Measurements from ENCODE around the gene ERI3.

The ERI3 gene

DNA sequence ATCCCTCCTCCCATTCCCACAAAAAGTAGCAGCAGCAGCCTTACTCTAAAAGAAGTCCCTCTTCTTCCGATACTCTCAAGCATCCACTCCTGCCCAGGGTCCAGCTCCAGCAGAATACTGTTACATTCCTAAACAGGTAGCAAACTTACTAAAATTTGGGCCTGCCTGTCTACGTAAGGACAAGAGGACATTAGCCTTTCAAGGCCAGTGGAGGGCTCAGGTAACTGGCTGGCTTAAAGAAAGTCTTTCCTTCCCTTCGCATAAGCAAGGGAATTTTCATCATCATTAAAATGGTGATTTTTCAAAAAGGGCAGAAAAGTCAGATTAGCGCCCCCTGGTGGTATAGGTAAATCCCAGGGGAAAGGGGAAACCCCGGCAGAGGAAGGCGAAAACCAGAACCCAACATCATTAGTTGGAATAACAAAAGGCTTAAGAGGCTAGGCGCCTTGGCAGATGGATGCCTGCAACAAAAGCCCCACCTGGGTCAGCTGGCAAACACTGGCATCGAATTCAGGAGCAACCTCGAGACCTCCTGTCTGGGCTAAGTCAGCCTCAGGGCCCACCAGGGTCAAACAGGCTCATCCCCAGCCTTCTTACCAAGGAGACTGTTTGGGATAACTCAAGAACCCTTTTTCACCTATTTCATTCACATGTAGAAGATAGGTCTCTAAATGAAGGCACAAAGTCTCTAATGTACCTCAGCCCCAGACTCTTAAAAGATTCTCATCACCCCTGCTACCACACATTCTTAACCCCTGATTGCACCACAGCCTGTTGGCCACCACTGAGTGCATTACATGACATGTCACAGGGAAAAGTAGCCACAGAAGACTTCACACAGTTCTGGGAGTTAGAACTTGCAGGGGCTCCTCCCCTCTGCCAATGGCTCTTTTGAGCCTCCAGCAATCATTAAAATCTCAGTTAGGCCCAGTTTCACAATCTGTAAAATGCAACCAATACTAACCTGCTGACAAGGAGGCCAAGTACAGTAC lies 36.7 kb downstream of the ERI3 start:
- in situ Hi-C loops (cut with MboI; ENCODE audit: low sequenced_read_pairs) = no loop called here

DNA sequence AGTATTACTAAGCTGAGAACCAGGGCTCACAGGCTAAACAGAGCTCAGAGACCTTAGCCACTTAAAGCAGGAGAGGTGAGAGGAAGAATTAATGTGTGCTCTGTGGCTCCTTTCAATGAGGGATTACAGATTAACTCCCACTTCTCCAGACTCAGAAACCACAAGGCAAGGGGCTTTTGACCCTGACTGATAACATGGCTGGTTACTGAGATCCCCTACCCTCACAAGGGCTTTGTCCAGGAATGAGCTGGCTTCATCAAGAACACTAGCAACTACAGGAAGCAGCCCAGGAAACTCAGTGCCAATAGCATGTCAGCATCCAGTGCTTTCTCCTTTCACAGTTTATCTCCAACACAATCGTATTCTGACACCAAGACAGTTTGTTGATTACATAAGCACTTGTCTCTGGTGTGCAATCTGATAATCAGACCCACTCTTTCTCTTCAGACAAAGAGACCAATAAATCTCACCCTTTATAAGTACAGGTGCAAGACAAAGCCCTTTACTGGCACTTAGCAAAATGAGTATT lies 38.8 kb downstream of the ERI3 start:
- in situ Hi-C loops (cut with MboI; ENCODE audit: low sequenced_read_pairs) = no loop called here

DNA sequence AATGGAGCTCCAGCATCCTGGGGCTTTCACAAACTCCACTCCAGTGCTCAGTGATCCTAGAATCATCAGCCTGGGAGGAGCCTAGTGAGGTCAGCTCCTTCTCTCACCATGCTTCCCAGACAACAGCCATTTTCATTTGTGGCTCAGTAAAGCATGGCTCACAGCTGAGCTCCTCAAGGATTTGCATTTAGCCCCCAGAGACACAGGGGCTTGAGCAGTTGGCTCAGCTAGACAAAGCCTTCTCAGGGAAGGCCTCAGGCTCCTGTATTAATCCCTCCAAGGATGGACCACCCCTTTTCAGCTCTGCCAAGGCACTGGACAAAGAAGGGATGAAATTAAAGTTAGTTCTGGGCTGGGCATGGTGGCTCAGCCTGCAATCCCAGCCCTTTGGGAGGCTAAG lies 39.5 kb downstream of the ERI3 start:
- in situ Hi-C loops (cut with MboI; ENCODE audit: low sequenced_read_pairs) = no loop called here

- in situ Hi-C loops (cut with MboI; ENCODE audit: low sequenced_read_pairs) = no loop called here
Observed at GRCh38 chr1:44314452-44314851, 40.6 kb downstream of the ERI3 start.

- in situ Hi-C loops (cut with MboI; ENCODE audit: low sequenced_read_pairs) = no loop called here
Observed at GRCh38 chr1:44313265-44313918, 41.7 kb downstream of the ERI3 start.

- in situ Hi-C loops (cut with MboI; ENCODE audit: low sequenced_read_pairs) = no loop called here
Observed at GRCh38 chr1:44312399-44313196, 42.5 kb downstream of the ERI3 start.

- in situ Hi-C loops (cut with MboI; ENCODE audit: low sequenced_read_pairs) = no loop called here
Observed at GRCh38 chr1:44310006-44310405, 45.1 kb downstream of the ERI3 start.

- in situ Hi-C loops (cut with MboI; ENCODE audit: low sequenced_read_pairs) = no loop called here
Observed at GRCh38 chr1:44305962-44306422, 49.1 kb downstream of the ERI3 start.

GRCh38 chr1:44303532-44303931 lies 51.5 kb downstream of the ERI3 start:
- in situ Hi-C loops (cut with MboI; ENCODE audit: low sequenced_read_pairs) = no loop called here

GRCh38 chr1:44302541-44302940 lies 52.5 kb downstream of the ERI3 start:
- in situ Hi-C loops (cut with MboI; ENCODE audit: low sequenced_read_pairs) = no loop called here

GRCh38 chr1:44301442-44301841 lies 53.6 kb downstream of the ERI3 start:
- in situ Hi-C loops (cut with MboI; ENCODE audit: low sequenced_read_pairs) = no loop called here

- in situ Hi-C loops (cut with MboI; ENCODE audit: low sequenced_read_pairs) = no loop called here
Observed at GRCh38 chr1:44300852-44301251, 54.2 kb downstream of the ERI3 start.

DNA sequence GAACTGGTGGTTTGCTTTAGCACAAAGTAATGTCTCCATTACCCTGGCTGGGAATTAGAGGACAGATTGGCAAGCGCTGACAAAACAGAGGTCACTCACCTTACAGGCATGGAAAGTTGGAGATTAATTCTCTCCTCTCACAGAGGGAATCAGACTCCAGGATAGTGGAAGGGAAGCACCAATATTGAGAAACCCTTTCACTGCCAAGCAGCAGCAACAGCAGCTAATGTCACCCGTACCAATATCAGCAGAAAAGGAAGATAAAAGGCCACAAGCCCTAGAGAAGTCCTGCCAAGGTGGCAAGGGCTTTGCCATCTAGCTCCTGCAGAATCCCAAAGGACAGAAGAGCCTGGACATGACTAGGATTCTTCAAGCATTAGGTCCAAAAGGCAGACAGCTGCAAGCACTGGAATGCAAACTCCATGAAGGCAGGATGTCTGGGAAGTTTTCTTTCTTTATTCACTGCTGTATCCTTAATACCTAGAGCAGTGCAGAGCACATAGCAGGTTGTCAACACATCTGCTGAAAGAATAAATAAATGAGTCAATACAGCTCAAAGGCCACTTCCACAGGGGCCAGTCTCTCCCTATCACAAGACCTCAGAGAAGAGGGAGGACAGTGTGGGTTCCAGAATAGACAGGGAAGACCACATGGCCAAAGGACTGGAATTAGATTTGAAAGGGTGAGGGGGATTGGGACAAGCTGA lies 57.2 kb downstream of the ERI3 start:
- in situ Hi-C loops (cut with MboI; ENCODE audit: low sequenced_read_pairs) = no loop called here

GRCh38 chr1:44296806-44297205 lies 58.3 kb downstream of the ERI3 start:
- in situ Hi-C loops (cut with MboI; ENCODE audit: low sequenced_read_pairs) = no loop called here

- in situ Hi-C loops (cut with MboI; ENCODE audit: low sequenced_read_pairs) = no loop called here
Observed at GRCh38 chr1:44296086-44296485, 59.0 kb downstream of the ERI3 start.

GRCh38 chr1:44294588-44295007 lies 60.5 kb downstream of the ERI3 start:
- in situ Hi-C loops (cut with MboI; ENCODE audit: low sequenced_read_pairs) = no loop called here

DNA sequence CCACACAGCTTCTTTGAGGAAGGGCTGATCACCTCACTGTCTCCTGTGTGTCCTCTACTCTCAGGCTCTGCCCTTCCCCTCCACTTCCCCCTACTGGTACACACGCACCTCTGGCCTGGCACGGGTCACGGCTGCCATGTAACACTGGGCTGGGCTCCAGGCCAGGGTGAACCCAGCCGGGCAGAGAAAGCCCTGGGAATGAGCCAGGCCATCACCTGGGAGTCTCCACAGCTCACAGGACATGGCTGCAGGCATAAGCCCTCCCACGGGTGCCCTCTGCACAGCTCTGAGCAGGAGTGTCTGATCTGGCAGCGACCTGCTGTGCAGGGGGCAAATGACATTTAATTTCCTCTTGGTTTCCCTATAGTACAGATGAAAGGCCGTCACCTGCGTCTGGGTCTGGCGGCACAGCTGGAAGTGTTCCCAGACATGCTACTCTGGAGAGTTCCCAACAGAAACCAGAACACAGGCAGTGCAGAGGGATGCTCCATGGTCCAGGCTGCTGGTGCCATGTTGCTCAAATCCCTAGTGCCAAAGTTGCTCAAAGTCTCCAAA lies 61.2 kb downstream of the ERI3 start:
- in situ Hi-C loops (cut with MboI; ENCODE audit: low sequenced_read_pairs) = no loop called here

- in situ Hi-C loops (cut with MboI; ENCODE audit: low sequenced_read_pairs) = no loop called here
Observed at GRCh38 chr1:44292651-44293050, 62.4 kb downstream of the ERI3 start.

DNA sequence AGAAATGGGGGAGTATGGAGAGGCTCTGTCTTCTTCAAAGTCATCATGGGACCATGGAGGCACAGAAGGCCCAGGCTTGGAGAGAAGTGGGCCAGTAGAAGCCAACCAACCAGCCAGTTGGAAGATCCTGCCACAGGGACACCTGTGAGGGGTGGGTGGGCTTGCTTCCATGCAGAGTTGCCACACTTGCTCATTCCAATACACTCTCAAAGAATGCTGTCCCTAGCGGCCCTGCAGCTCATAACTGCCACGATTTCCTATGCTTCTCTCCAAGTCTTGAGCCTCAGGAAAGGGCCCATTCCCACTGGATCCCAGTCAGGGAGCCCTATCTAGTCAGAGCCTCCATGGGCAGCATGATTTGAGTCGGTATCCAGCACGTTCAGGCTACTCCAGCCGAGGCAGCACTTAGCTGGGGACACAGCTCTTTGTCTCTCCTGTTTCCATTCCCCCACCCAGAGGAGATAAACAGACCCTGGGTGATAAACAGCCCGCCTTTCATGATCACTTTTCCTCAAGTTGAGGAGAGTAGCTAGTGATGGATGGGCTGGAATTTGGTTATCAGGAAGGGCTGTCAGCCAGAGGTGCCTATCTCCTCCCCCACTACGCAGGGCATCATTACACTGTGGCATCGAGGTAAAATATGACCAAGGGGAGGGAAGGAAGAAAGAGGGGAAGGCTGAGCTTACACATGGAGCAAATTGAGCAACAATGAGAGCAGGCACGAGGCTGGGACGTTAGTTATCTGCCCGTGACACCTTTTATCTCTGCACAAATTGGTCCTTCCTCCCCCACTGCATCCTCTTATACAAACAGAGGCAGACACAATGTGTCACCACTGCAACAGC lies 64.6 kb downstream of the ERI3 start:
- in situ Hi-C loops (cut with MboI; ENCODE audit: low sequenced_read_pairs) = no loop called here
